Kidney (tissue), 14 donors: ENCODE results near the gene TNFRSF8. TPM values are rescaled to one million over a fixed set of nuclear protein-coding genes. Genes with fewer than 3 reads are reported as not detected.

ENCODE experiments used
- DNase-seq, 5 donors: peaks; one replicate each; pipeline ENCODE4 v3.0.0-alpha.2; 2013 to 2020
- FAIRE-seq: peaks from 2 replicates; lab custom pipeline; 2012; peaks lifted over from hg19 to GRCh38; lab: Jason Lieb, UNC
- H3K27ac ChIP-seq, 2 donors: one replicate each; pipeline ENCODE4 v1.7.0; 2013; ENCODE audit warnings: low read depth in 2 of 2, low read length in 2 of 2, inconsistent platforms in 1 of 2
- H3K27me3 ChIP-seq: one replicate; pipeline ENCODE4 v1.7.1; 2013; ENCODE audit warnings: low read length, inconsistent platforms; ENCODE audit not compliant: control insufficient read depth, insufficient read depth
- H3K36me3 ChIP-seq, 3 donors: one replicate each; pipeline versions ENCODE4 v1.7.0 to v1.7.1; 2013; ENCODE audit warnings: low read length in 3 of 3, control low read depth in 1 of 3, inconsistent platforms in 1 of 3; ENCODE audit not compliant: insufficient read depth in 3 of 3, control insufficient read depth in 2 of 3
- H3K4me1 ChIP-seq, 3 donors: one replicate each; pipeline versions ENCODE4 v1.7.0 to v1.7.1; 2013; ENCODE audit warnings: low read length in 3 of 3, inconsistent platforms in 1 of 3, low read depth in 1 of 3; ENCODE audit not compliant: control insufficient read depth in 2 of 3, insufficient read depth in 2 of 3
- H3K4me3 ChIP-seq, 3 donors: one replicate each; pipeline versions ENCODE4 v1.7.0 to v1.8.1; 2013; ENCODE audit warnings: low read length in 3 of 3, control low read depth in 1 of 3, inconsistent platforms in 1 of 3
- H3K9ac ChIP-seq, 3 donors: one replicate each; pipeline versions ENCODE4 v1.7.0 to v1.7.1; 2013; ENCODE audit warnings: low read length in 3 of 3, control low read depth in 1 of 3, inconsistent platforms in 1 of 3
- H3K9me3 ChIP-seq, 3 donors: one replicate each; pipeline versions ENCODE4 v1.7.0 to v1.7.1; 2013; ENCODE audit warnings: low read length in 3 of 3, control low read depth in 1 of 3, inconsistent platforms in 1 of 3; ENCODE audit not compliant: control insufficient read depth in 2 of 3, insufficient read depth in 1 of 3
- CTCF ChIP-seq: IDR thresholded peaks from 3 replicates; pipeline ENCODE4 v1.5.1; 2012; ENCODE audit warnings: mild to moderate bottlenecking, moderate library complexity, borderline replicate concordance; ENCODE audit not compliant: insufficient read depth; ENCODE audit errors: extremely low read depth
- intact Hi-C: fragments of 100-400 bp; cut with DNase I; formaldehyde crosslinking; loops from one replicate; pipeline ENCODE4 v1.11.1; 2022
- polyA plus RNA-seq: library from polyadenylated mRNA; stranded (reverse); fragments of 350-450 nt; fragmentation: Illumina TruSeq; extraction: RNeasy Lipid Tissue Mini Kit (QIAGEN cat#74804); gene quantifications from one replicate; pipeline ENCODE4 v1.2.3, GENCODE V29; 2014; ENCODE audit warnings: low read depth, low replicate concordance; ENCODE audit not compliant: insufficient read depth
- total RNA-seq: library from RNA; stranded (reverse); fragmentation: NEBNext Ultra II Directional; extraction: Animal tissue kit (Norgen Biotek cat#: 25700); gene quantifications from one replicate; pipeline ENCODE4 v1.2.1, GENCODE V29; 2021
- donor health status: control.
- donor health status: control.
- donor health status: control.
- donor health status: control.
- donor health status: control.
- donor health status: DM: yes; HTN: yes; CAD: no.
- donor health status: Normal renal cell carcinoma (clear cell type).

The TNFRSF8 gene
- total and polyA plus RNA-seq, 2 donors from 2014 or later = 0.94 to 0.97 TPM

DNA sequence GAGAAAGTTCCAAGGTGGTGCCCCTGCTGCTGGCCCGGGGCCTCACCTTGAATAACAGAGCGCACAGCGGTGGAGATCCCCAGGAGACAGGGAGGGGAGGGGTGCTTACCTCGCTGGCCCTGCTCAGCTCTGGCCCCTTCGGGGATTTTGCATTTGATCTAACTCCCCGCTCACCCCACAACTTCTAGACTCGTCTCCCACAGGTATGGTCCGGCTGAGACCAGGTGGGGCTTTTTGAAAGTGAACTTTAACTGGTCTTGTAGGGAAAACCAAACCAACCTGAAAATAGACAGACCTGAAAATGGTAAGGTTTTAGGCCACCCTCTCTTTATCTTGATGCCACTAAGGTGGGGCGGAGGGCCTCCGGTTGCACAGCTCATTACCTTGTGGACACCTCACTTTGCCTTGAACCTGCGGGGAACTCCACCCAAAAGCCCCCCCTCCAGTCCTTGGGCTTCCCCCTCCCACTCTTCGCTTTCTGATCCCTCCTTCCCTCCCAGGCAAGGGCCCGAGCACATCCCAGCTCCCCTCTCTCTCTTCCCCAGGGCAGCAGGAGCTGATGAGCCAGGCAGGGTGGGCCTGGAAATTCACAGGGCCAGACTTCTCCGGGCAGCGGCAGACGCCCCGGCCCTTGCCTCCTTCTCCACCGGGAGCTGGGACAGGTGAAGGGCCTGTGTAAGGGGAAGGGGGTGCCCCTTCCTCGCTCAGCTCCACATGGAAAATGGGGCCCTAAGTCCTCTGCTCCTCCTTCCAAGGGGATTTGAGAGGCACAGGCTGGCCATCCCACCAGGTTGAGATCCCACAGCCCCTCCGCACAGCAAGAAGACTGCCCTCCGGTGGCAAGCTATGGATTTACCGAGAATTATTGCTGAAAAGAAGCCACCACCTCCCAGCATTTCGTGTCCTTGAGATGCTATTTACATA lies 16.1 kb downstream of the TNFRSF8 start:
- Histone ChIP-seq H3K4me3 (no peak overlapping the region), H3K9me3 (peaks cover 0 to 6% (median 0%) of the 10 kb centered on the region in 3 donors), H3K9ac (no peak overlapping the region), H3K36me3 (no peaks in the 10 kb centered on the region), H3K27me3 (no peaks in the 10 kb centered on the region), H3K4me1 (no peaks in the 10 kb centered on the region), H3K27ac (no peak overlapping the region)
- peak; percentile 43 for TF ChIP-seq CTCF
- intact Hi-C loops = no loop called here
- FAIRE-seq (no peak), DNase-seq (peak; percentile 53 to 77 (median 66))

GRCh38 chr1:12080156-12080555 lies 17.1 kb downstream of the TNFRSF8 start:
- H3K27me3 ChIP-seq = no peaks in the 10 kb centered on the region
- no peaks in the 10 kb centered on the region for H3K4me1 ChIP-seq
- no peak overlapping the region for H3K9ac ChIP-seq
- FAIRE-seq (no peak), DNase-seq (peak in 1 of 5 donors; percentile 20)
- H3K4me3 ChIP-seq = no peak overlapping the region
- no peak for TF ChIP-seq CTCF
- intact Hi-C loops = no loop called here
- no peaks in the 10 kb centered on the region for H3K36me3 ChIP-seq
- H3K27ac ChIP-seq = no peak overlapping the region
- peaks cover 0 to 6% (median 0%) of the 10 kb centered on the region in 3 donors for H3K9me3 ChIP-seq

DNA sequence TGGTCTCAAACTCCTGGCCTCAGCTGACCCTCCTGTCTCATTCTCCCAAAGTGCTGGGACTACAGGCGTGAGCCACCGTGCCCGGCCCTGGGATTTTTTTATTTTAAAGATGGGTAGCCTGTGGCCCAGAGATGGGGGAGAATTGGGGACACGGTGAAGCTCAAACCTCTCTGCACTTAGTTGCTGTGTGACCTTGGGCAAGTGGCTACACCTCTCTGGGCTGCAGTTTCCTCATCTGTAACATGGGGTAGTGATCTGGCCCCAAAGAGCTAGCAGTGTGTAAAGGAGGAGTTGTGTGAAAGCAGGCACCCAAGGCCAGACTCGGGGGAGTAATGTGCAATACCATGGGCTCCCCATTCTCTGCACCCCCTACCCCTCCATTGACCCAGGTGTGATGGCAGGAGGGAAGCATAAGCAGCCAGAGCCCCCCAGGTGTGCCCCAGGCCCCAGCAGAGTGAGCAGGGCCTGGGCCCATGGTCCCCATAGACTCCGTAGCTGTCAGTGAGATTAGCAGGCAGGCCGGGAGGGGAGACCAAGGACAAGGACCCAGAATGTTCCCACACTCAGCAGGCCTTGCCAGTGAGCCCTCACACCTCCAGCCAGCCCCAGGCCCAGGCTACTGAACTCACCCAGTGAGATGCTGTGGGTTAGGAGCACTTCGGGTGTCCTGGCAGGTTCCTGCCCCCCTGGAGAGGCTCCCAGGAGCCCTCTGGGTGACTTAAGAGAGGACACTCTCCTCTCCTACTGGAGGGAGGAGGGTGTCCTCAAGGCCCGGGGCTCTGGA lies 17.9 kb downstream of the TNFRSF8 start:
- peak in 1 of 5 donors; percentile 40 for DNase-seq
- no peak for FAIRE-seq
- Histone ChIP-seq H3K27ac (no peak overlapping the region), H3K9ac (no peak overlapping the region), H3K36me3 (no peaks in the 10 kb centered on the region), H3K27me3 (no peaks in the 10 kb centered on the region), H3K4me1 (no peaks in the 10 kb centered on the region), H3K4me3 (no peak overlapping the region), H3K9me3 (peaks cover 0 to 6% (median 0%) of the 10 kb centered on the region in 3 donors)
- no peak for TF ChIP-seq CTCF
- intact Hi-C loops = no loop called here
